ENCODE measurements around the gene STARD5.

The STARD5 gene

GRCh38 chr15:81304226-81304625 lies 19.7 kb downstream of the STARD5 start:
- TF ChIP-seq, protein P1, sequence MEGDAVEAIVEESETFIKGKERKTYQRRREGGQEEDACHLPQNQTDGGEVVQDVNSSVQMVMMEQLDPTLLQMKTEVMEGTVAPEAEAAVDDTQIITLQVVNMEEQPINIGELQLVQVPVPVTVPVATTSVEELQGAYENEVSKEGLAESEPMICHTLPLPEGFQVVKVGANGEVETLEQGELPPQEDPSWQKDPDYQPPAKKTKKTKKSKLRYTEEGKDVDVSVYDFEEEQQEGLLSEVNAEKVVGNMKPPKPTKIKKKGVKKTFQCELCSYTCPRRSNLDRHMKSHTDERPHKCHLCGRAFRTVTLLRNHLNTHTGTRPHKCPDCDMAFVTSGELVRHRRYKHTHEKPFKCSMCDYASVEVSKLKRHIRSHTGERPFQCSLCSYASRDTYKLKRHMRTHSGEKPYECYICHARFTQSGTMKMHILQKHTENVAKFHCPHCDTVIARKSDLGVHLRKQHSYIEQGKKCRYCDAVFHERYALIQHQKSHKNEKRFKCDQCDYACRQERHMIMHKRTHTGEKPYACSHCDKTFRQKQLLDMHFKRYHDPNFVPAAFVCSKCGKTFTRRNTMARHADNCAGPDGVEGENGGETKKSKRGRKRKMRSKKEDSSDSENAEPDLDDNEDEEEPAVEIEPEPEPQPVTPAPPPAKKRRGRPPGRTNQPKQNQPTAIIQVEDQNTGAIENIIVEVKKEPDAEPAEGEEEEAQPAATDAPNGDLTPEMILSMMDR (IDR thresholded peaks at IDR 0.05) = no peak
- peaks cover 8% of the 10 kb centered on the region for H3K4me1 ChIP-seq
- no peak overlapping the region for H3K9ac ChIP-seq
- H3K4me2 ChIP-seq (ENCODE audit: low read length) = no peak overlapping the region
- H3K9me3 ChIP-seq (ENCODE audit: control insufficient read depth, low read length) = no peaks in the 10 kb centered on the region
- no peak overlapping the region for H3K4me3 ChIP-seq (ENCODE audit: low read depth, low read length)
- H2AFZ ChIP-seq = peak overlapping the region; percentile 56
- no peaks in the 10 kb centered on the region for H3K79me2 ChIP-seq
- no peaks in the 10 kb centered on the region for H3K36me3 ChIP-seq (ENCODE audit: control insufficient read depth, insufficient read depth, low read length)
- no peaks in the 10 kb centered on the region for H3K27me3 ChIP-seq (ENCODE audit: control insufficient read depth, insufficient read depth, low read length)
- H3K27ac ChIP-seq = peak overlapping the region; percentile 29

GRCh38 chr15:81303244-81304225 lies 20.4 kb downstream of the STARD5 start:
- Histone ChIP-seq H3K36me3 (ENCODE audit: control insufficient read depth, insufficient read depth, low read length) (no peaks in the 10 kb centered on the region), H3K4me1 (peaks cover 8% of the 10 kb centered on the region), H3K4me3 (ENCODE audit: low read depth, low read length) (no peak overlapping the region)

DNA sequence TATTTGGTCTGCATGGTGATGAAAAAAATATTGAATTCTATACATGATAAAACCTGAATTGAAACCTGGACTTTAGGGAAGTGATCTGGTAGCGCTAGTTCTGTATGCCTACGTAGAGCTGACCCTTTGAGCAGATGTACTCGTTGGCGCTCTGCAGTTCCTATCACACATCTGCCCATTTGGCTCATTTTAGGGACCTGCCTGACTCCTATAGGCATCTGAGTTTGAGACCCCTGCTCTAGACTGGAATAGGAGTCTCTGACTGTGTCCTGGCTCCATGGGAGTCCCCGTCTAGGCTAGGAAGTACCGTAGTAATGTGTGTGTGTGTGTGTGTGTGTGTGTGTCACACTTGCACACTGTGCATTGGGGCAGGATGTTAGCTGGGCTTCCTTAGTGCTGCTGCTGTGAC lies 21.2 kb downstream of the STARD5 start:
- Histone ChIP-seq H3K4me2 (ENCODE audit: low read length) (no peak overlapping the region), H3K79me2 (no peaks in the 10 kb centered on the region), H3K9me3 (ENCODE audit: control insufficient read depth, low read length) (no peaks in the 10 kb centered on the region), H3K36me3 (ENCODE audit: control insufficient read depth, insufficient read depth, low read length) (no peaks in the 10 kb centered on the region), H3K9ac (no peak overlapping the region), H3K4me3 (ENCODE audit: low read depth, low read length) (no peak overlapping the region), H3K27me3 (ENCODE audit: control insufficient read depth, insufficient read depth, low read length) (no peaks in the 10 kb centered on the region), H3K4me1 (peaks cover 8% of the 10 kb centered on the region), H2AFZ (no peak overlapping the region), H3K27ac (no peak overlapping the region)
- TF ChIP-seq, protein P1 (IDR thresholded peaks at IDR 0.05) = no peak

More at GRCh38 chr15:81303244-81304225, 20.4 kb downstream of the STARD5 start:
- Histone ChIP-seq H3K27me3 (ENCODE audit: control insufficient read depth, insufficient read depth, low read length) (no peaks in the 10 kb centered on the region), H2AFZ (peak overlapping the region; percentile 56), H3K79me2 (no peaks in the 10 kb centered on the region), H3K9ac (no peak overlapping the region), H3K4me2 (ENCODE audit: low read length) (no peak overlapping the region), H3K9me3 (ENCODE audit: control insufficient read depth, low read length) (no peaks in the 10 kb centered on the region), H3K27ac (peak overlapping the region; percentile 29)
- TF ChIP-seq, protein P1 (IDR thresholded peaks at IDR 0.05) = no peak

- Histone ChIP-seq H3K27ac (no peak overlapping the region), H3K9me3 (ENCODE audit: control insufficient read depth, low read length) (no peaks in the 10 kb centered on the region), H2AFZ (no peak overlapping the region), H3K36me3 (ENCODE audit: control insufficient read depth, insufficient read depth, low read length) (no peaks in the 10 kb centered on the region), H3K79me2 (no peaks in the 10 kb centered on the region), H3K9ac (no peak overlapping the region), H3K4me1 (peaks cover 8% of the 10 kb centered on the region), H3K4me3 (ENCODE audit: low read depth, low read length) (no peak overlapping the region), H3K4me2 (ENCODE audit: low read length) (no peak overlapping the region), H3K27me3 (ENCODE audit: control insufficient read depth, insufficient read depth, low read length) (no peaks in the 10 kb centered on the region)
- TF ChIP-seq, protein P1 (IDR thresholded peaks at IDR 0.05) = no peak
These were observed 22.0 kb downstream of the STARD5 start for GRCh38 chr15:81301815-81302399.
